ENCODE results near the gene LYL1.
A peak's percentile ranks its signal among the peaks of the same experiment; 100 is the strongest.

The LYL1 gene

GRCh38 chr19:13091400-13092157 is 11.1 kb downstream of the LYL1 start:
- DNase-seq: no peak

DNA sequence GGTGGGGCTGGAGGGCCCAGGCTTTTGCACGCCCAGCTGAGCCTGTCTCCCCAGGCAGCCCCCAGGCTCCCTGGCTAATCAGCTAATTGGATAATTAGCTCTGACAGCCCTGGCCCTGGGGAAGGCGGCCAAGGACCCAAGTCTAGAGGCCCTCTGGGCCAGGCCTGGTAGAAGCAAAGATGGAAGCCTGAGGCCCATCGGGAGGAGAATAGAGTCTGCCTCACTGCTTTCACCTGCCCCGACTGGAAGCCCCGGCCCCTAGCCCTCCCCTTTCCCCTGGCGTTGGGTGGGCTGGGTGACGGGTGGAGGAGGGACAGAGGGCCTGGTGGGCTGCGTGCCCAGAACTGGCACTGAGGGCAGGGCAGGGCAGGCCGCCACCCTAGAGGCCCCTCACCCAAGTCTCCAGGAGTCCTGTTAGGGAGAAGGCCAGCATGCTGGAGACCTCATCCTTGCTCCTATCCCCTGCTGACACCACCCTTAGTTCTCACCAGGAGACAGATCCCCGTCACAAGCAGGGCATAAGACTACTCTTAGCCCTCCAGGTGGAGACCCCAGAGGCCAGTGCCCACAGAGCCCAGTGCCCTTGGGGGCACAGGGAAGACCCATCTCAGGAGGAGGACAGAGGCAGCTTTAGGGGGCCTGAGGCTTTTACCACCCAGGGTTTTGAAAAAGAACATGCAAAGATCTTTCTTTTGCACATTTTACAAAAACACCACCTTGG is 12.0 kb downstream of the LYL1 start:
- no peak for DNase-seq

- no peak for DNase-seq
Observed at GRCh38 chr19:13089857-13090507, 12.7 kb downstream of the LYL1 start.

DNA sequence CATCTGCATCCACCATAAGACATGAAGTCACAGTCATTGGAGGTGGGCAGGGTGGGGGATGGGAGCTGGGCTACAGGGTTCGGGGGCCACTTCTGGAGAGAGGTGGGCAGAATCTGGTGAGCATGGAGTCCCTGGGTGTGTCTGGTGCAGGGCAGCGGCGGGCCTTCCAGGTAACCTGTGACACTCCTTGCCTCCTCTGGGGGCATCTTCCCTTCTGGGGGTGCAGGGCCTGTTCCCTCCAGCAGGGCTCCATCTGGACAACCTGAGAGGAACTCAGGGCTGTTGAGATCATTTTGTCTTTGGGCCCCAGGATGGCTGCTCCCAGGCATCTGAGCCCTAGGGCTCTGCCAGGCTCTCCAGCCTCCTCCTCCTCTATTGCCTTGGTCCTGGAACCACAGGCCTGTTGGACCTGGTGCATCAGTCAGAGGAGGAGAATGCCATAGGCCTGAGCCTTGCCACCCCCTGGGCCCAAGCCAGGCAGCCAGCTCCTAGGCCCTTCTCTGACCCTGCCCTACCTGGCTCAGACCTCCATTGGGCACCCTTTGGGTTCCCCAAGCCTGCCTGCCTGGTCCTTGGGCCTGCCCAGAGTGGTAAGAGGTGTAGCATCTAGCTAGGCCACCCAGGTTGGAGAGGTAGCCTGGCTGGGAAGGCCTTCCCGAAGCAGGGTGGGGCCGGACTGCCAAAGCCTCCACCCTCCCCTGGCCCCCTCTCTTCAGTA is 13.4 kb downstream of the LYL1 start:
- DNase-seq: peak; percentile 39

DNA sequence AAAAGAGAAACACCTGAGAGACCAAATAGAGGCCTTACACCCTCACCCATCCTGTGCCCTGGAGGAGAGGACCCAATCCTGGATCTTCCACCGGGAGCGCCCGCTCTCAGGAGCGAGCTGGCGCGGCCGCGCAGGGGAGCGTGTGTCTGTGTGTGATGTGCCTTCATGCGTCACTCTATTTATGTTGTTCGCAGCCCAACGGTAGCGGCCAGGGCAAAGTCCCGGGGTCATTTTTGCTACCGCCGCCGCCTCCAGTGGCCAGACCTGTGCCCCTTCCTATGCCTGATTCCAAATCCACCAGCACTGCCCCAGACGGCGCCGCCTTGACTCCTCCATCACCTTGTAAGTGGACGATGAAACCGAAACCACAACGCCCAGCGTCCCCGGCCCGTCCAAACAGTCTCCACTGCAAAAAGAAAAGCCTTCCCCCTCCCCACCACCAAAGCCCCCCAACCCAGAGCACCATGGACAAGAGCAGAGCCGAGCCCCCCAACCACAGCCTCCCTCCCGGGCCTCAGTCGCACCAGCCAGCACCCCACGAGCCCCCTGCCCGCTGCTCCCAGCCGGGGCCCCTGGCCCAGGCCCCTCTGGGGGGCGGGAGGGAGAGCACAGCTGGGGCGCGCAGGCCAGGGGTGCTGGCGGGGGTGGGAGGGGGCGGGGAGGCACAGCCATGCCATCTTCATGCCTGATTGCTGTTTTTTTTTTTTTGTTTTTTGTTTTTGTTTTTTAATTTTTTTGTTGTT is 14.7 kb downstream of the LYL1 start:
- no peak for DNase-seq

DNA sequence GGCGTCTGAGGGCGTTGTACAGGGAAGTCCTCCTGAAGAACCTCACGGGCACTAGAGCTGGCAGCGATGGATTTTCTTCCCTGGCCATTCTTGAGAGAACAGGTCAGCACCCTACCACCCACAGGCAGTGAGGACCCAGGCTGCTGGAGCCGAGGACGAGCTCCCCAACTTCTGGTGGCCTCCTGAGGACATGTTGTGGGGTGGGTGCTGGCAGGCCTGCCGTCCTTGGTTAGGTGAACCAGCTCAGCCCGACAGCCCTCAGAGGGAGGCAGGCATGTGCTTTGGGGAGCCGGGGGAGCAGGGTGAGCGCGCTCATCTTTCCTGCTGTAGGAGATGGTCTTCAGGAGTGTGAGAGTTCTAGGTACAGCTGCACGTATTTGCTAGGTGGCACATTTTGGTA is 15.4 kb downstream of the LYL1 start:
- DNase-seq: no peak

GRCh38 chr19:13086341-13086740 is 16.3 kb downstream of the LYL1 start:
- DNase-seq: no peak

DNA sequence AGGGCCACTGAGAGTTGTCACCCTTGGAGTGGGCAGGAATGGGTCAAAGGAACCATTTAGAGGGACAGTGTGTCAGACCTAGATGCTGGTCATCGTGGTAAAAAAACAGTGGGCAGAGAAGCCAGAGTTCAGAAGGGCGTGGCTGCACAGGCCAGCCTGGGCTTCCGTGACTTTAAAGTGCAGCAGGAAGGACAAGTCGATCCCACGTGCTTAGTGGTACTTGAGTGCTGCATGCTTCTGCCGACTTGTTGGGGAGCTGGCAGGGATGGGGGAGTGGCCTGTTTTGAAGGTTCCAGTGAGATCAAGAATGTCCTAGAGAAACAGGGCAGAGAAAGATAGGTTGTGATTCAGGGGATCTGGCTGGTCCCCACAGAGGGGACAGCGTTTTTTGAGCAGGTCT is 17.0 kb downstream of the LYL1 start:
- DNase-seq: no peak

GRCh38 chr19:13083627-13084026 is 19.0 kb downstream of the LYL1 start:
- DNase-seq: no peak

DNA sequence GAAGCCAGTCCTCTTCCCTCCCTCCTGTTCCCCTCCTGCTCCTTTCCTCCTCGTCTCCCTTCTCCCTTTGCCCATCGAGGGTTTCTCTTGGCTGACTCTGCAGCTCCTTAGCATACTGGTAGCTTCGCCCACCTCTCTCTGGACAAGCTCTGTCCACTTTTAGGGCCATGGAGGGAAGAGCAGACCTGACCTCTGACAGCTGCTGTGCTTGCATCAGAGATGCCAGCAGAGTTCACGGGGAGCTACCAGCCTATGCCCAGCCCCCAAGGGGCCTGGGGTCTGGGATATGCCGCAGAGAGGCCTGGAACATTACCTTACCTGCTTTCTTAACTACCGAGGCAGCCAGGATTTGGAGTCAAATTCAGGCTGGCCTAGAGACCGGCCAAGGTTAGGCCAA is 19.7 kb downstream of the LYL1 start:
- no peak for DNase-seq

- DNase-seq: no peak
Observed at GRCh38 chr19:13082192-13083007, 20.3 kb downstream of the LYL1 start.

DNA sequence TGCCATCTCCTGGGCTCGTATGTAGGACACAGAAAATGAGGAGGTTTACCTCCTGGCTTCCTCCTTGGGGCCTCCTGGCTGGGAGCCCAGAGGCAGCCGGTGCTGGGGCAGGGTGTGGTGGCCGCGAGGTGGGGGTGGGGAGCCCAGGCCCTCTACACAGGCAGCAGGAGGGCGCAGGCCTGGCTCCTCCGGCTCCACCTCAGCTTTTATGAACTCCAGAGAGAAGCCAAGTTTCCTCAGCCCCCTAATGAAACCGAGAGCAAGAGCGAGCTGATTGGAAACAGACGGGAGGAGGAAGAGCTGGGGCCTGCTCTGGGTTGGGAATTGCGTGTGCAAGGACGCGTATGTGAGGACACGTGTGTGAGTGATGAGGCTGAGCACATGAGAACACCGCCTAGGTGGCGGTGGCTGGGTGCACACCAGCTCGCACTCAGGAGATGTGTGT is 23.1 kb downstream of the LYL1 start:
- no peak for DNase-seq

- no peak for DNase-seq
Observed at GRCh38 chr19:13078897-13079541, 23.6 kb downstream of the LYL1 start.

DNA sequence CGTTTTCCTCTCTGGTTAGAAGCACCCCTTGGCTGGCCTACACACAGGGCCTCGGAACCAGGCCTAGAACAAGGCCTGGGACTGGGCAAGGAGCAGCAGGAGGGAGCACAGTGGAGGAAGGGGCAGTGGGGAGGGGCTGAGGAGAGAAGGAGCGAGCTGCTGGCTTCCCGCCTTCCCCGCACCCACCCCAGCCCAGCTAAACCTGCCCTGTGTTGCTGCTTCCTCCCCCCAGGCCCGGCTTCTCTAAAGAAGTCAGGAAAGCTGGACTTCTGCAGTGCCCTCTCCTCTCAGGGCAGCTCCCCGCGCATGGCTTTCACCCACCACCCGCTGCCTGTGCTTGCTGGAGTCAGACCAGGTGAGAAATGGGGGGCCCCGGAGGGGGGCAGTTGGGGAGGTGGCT is 24.3 kb downstream of the LYL1 start:
- DNase-seq: no peak

GRCh38 chr19:13077240-13077639 is 25.4 kb downstream of the LYL1 start:
- no peak for DNase-seq

GRCh38 chr19:13076787-13077186 is 25.9 kb downstream of the LYL1 start:
- no peak for DNase-seq

DNA sequence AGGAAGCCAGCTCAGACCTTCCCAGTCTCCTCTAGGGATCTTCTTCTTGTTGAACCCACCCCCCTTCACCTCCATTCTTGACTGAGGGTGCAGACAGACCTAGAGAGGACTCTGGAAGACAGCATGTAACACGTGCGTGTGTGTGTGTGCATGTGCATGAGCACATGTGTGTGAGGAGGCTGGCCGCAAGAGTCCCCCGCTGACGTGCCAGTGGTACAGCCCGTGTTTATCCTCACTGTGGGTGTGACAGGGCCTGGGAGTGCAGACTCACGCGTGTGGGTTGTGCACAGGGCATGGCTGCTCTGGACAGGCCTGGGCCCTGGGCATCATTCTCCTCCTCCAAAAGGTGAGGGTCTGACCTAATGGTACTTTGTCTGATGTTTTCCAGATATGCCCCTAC is 26.3 kb downstream of the LYL1 start:
- DNase-seq: no peak

- DNase-seq: no peak
Observed at GRCh38 chr19:13074378-13074777, 28.3 kb downstream of the LYL1 start.

DNA sequence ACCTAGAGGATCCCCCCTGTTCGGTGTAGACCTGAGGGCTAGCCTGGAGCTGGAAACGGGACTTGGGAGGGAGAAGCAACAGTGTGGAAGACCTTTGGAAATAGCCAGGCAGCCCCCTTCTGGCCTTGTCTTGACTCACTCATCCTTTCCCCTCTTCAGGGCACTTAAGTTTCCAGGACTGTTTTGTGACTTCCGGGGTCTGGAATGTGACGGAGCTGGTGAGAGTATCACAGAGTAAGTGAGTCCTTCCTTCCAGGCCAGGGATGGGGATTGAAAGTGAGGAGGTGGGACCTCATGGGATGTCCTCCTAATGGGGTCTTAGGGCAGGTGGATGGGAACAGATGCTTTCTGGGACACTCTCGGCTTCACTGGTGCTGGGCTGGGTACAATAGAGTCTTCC is 29.4 kb downstream of the LYL1 start:
- no peak for DNase-seq

DNA sequence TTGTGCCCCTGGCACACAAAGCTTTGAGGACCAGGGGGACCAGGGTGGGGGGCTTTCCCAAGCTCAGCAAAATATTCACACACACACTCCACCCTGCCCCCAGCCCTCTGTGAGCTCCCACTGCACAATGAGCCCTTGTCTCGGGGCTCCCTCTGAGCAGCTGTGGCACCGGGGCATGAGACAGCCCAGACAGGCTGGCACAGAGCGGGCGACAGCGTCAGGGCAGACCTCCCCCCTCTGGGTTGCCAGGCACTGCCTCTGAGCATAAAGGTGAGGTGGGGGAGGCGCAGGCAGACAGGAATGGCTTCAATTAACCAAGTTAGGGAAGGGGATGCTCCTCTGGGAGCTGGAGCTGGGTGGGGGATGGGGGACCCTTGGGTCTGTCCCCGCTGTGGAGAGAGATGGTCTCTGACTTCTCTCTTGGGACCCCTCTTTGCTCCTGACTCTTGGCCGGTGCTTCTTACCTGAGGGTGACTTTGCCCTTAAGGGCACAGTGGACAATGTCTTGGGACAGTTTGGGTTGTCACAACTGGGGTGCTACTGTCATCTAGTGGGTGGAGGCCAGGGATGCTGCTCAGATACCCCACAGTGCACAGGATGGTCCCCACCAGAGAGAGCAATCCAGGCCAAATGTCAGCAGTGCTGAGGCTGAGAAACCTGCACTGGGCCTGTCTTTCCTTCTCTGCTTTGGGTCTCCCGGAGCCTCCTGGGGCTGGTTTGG is 30.3 kb downstream of the LYL1 start:
- no peak for DNase-seq
